HEK293 (cell line): ENCODE data around the gene HYAL3.
A peak's percentile ranks its signal among the peaks of the same experiment; 100 is the strongest.

Experiments
- CTCF ChIA-PET: fragments of 350-600 bp; formaldehyde crosslinking; extraction: SDS; loops from one replicate; lab custom pipeline; 2021; ENCODE audit warnings: antibody characterized with exemption; lab: Yijun Ruan, JAX
- POLR2A ChIA-PET: fragments of 300-600 bp; formaldehyde crosslinking; extraction: SDS; loops from one replicate; lab custom pipeline; 2020; ENCODE audit warnings: antibody characterized with exemption, inconsistent platforms; lab: Yijun Ruan, JAX
- H3K27ac ChIP-seq: fragments of 200-500 bp; sonication (Bioruptor generic); 2 replicates; pipeline ENCODE4 v1.5.1; 2014; ENCODE audit warnings: low read depth, low read length, control low read depth, inconsistent platforms; ENCODE audit errors: extremely low read depth
- H3K36me3 ChIP-seq, 2 experiments: fragments of 200-500 bp in 1 of 2; sonication (Bioruptor generic) in 1 of 2; 1 replicate in 1 of 2; 2 replicates in 1 of 2; pipeline ENCODE4 v1.5.1; 2014 to 2017; ENCODE audit warnings: inconsistent platforms in 2 of 2, low read length in 2 of 2; ENCODE audit not compliant: control insufficient read depth in 2 of 2, insufficient read depth in 1 of 2
- H3K4me1 ChIP-seq: fragments of 200-500 bp; sonication (Bioruptor generic); 2 replicates; pipeline ENCODE4 v1.5.1; 2014; ENCODE audit warnings: mild to moderate bottlenecking, low read length, inconsistent platforms; ENCODE audit not compliant: control insufficient read depth, insufficient read depth
- H3K4me3 ChIP-seq: 2 replicates; pipeline ENCODE4 v1.5.1; 2011; ENCODE audit warnings: low read depth, mild to moderate bottlenecking, control low read depth, low read length, moderate library complexity
- H3K9me3 ChIP-seq: fragments of 200-500 bp; sonication (Bioruptor generic); 2 replicates; pipeline ENCODE4 v1.5.1; 2014; ENCODE audit warnings: low read depth, low read length, inconsistent platforms; ENCODE audit not compliant: control insufficient read depth, insufficient read depth
- GLIS2 ChIP-seq: fragments of 450-650 bp; formaldehyde crosslinking; IDR thresholded peaks from 2 replicates; pipeline ENCODE4 v1.5.1; 2016; ENCODE audit warnings: missing biosample characterization, missing genetic modification characterization
- KLF10 ChIP-seq: fragments of 450-650 bp; IDR thresholded peaks from 2 replicates; pipeline ENCODE4 v1.5.1; 2018; ENCODE audit warnings: missing biosample characterization, mild to moderate bottlenecking, missing genetic modification characterization
- REPIN1 ChIP-seq: fragments of 450-650 bp; formaldehyde crosslinking; IDR thresholded peaks from 2 replicates; pipeline ENCODE4 v1.5.1; 2017; ENCODE audit warnings: missing biosample characterization, missing genetic modification characterization, low read depth
- SP2 ChIP-seq: fragments of 450-650 bp; formaldehyde crosslinking; IDR thresholded peaks from 2 replicates; pipeline ENCODE4 v1.5.1; 2016; ENCODE audit warnings: missing biosample characterization, missing genetic modification characterization
- SP3 ChIP-seq: fragments of 450-650 bp; formaldehyde crosslinking; IDR thresholded peaks from 2 replicates; pipeline ENCODE4 v1.5.1; 2016; ENCODE audit warnings: missing biosample characterization, missing genetic modification characterization
- ZBTB1 ChIP-seq: fragments of 450-650 bp; formaldehyde crosslinking; IDR thresholded peaks from 2 replicates; pipeline ENCODE4 v1.5.1; 2016; ENCODE audit warnings: missing biosample characterization, missing genetic modification characterization
- ZBTB17 ChIP-seq: fragments of 450-650 bp; formaldehyde crosslinking; IDR thresholded peaks from 2 replicates; pipeline ENCODE4 v1.5.1; 2016; ENCODE audit warnings: missing biosample characterization, missing genetic modification characterization
- ZBTB20 ChIP-seq: fragments of 450-650 bp; formaldehyde crosslinking; IDR thresholded peaks from 2 replicates; pipeline ENCODE4 v1.5.1; 2016; ENCODE audit warnings: missing biosample characterization, missing genetic modification characterization
- ZNF146 ChIP-seq: fragments of 450-650 bp; formaldehyde crosslinking; IDR thresholded peaks from 2 replicates; pipeline ENCODE4 v1.5.1; 2016; ENCODE audit warnings: missing biosample characterization, missing genetic modification characterization
- ZNF169 ChIP-seq: fragments of 450-650 bp; formaldehyde crosslinking; IDR thresholded peaks from 2 replicates; pipeline ENCODE4 v1.5.1; 2016; ENCODE audit warnings: missing biosample characterization, missing genetic modification characterization
- ZNF274 ChIP-seq, 2 experiments: fragments of 200-500 bp in 1 of 2; fragments of 450-650 bp in 1 of 2; sonication (Bioruptor generic) in 1 of 2; formaldehyde crosslinking in 1 of 2; IDR thresholded peaks; 2 replicates each; pipeline versions ENCODE4 v1.5.1 to v1.6.1; 2014 to 2016; ENCODE audit warnings: borderline replicate concordance in 1 of 2, inconsistent platforms in 1 of 2, low read length in 1 of 2, missing biosample characterization in 1 of 2, missing genetic modification characterization in 1 of 2
- ZNF335 ChIP-seq: fragments of 450-650 bp; formaldehyde crosslinking; conservative IDR thresholded peaks from 2 replicates; pipeline ENCODE4 v1.5.1; 2016; ENCODE audit warnings: missing biosample characterization, missing genetic modification characterization
- ZNF366 ChIP-seq: fragments of 450-650 bp; formaldehyde crosslinking; conservative IDR thresholded peaks from 2 replicates; pipeline ENCODE4 v1.5.1; 2016; ENCODE audit warnings: missing biosample characterization, missing genetic modification characterization
- ZNF394 ChIP-seq: fragments of 450-650 bp; formaldehyde crosslinking; IDR thresholded peaks from 2 replicates; pipeline ENCODE4 v1.5.1; 2016; ENCODE audit warnings: missing biosample characterization, missing genetic modification characterization, mild to moderate bottlenecking, moderate library complexity, borderline replicate concordance
- ZNF514 ChIP-seq: fragments of 450-650 bp; formaldehyde crosslinking; IDR thresholded peaks from 2 replicates; pipeline ENCODE4 v1.5.1; 2016; ENCODE audit warnings: missing biosample characterization, missing genetic modification characterization
- ZNF629 ChIP-seq: fragments of 450-650 bp; formaldehyde crosslinking; IDR thresholded peaks from 2 replicates; pipeline ENCODE4 v1.5.1; 2017; ENCODE audit warnings: missing biosample characterization, missing genetic modification characterization
- ZNF843 ChIP-seq: fragments of 450-650 bp; formaldehyde crosslinking; IDR thresholded peaks from 2 replicates; pipeline ENCODE4 v1.5.1; 2016; ENCODE audit warnings: missing biosample characterization, missing genetic modification characterization
- ZSCAN30 ChIP-seq: fragments of 450-650 bp; IDR thresholded peaks from 2 replicates; pipeline ENCODE4 v1.5.1; 2018; ENCODE audit warnings: missing biosample characterization, mild to moderate bottlenecking, missing genetic modification characterization, moderate library complexity
- ZXDB ChIP-seq: fragments of 450-650 bp; formaldehyde crosslinking; IDR thresholded peaks from 2 replicates; pipeline ENCODE4 v1.5.1; 2016; ENCODE audit warnings: missing biosample characterization, missing genetic modification characterization
- TF ChIP-seq, protein P1 (sequence below): fragments of 450-650 bp; formaldehyde crosslinking; conservative IDR thresholded peaks from 2 replicates; pipeline ENCODE4 v1.5.1; 2016; ENCODE audit warnings: low read depth, missing biosample characterization, missing genetic modification characterization

Gene HYAL3

DNA sequence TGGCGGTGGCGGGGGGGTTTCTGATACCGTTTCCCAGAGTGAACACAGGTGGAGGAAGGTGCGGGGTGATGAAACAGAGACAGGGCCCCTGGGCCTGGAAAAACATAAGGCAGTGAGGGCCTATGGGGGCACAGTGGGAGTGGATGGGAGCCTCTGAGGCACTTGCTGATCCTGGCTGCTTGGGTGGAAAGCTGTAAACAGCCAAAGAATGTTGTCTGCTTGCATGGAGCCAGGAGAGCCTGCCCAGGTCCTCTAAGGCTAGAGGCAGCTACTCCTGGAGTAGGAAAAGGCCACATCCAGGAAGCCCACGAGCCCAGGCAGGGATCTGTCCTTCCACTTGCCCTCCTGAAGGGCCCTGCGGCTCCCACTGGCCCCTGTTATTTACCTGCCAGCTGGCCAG, 33.2 kb downstream of the HYAL3 start:
- no peak overlapping the region for H3K4me3 ChIP-seq
- H3K36me3 ChIP-seq: no peaks in the 10 kb centered on the region
- CTCF ChIA-PET: interaction anchor here (1.0 to 1.4 kb wide), 2 partner anchors 12 to 39 kb away, joined by 3 read pairs; no protein-coding TSS in a partner anchor
- H3K4me1 ChIP-seq: peaks cover 3% of the 10 kb centered on the region; the same call in 1 of the 2 replicates
- POLR2A ChIA-PET: interaction anchor here (0.9 to 1.9 kb wide), 2 partner anchors 26 to 33 kb away, joined by 3 to 9 read pairs; partner anchors contain the start of genes HYAL3, IFRD2 and NAA80
- TF ChIP-seq KLF10 (tag by site-specific recombination) (no peak), ZNF394 (tag by site-specific recombination) (peak; percentile 47; the same call in 1 of the 2 replicates), ZXDB (tag by site-specific recombination) (no peak), ZBTB1 (no peak), ZBTB17 (tag by site-specific recombination) (no peak), ZSCAN30 (tag by site-specific recombination) (no peak)
- TF ChIP-seq, all 188 proteins: peak for 1
- H3K27ac ChIP-seq: no peak overlapping the region
- no peaks in the 10 kb centered on the region for H3K9me3 ChIP-seq

DNA sequence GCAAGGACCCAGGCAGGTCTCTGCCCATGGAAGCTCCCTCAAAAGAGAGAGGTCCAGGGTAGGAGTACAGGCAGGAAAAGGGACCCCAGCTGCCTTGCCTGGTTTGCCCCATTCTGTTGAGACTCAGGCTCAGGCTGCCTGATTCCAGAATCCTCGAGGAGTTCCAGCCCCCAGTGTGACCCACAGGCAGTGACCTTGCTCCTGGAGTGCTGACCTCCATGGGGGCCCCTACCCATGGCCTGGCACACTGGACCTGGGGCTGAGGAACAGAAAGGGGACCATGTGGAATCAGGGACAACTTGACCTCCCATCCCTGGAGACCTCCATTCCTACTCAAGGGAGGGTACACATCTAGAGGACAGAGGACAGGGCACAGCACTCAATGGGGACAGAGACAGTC, 33.6 kb downstream of the HYAL3 start:
- ChIA-PET CTCF (interaction anchor here (0.9 to 1.4 kb wide), 2 partner anchors 9 to 12 kb away, joined by 3 read pairs; no protein-coding TSS in a partner anchor), POLR2A (interaction anchor here (0.9 to 1.9 kb wide), 5 partner anchors 19 to 69 kb away, joined by 3 to 9 read pairs (median 7); partner anchors contain the start of genes GNAI2, HYAL3, IFRD2 and NAA80)
- no peaks in the 10 kb centered on the region for H3K9me3 ChIP-seq
- no peaks in the 10 kb centered on the region for H3K36me3 ChIP-seq
- no peak overlapping the region for H3K4me3 ChIP-seq
- TF ChIP-seq ZNF274 (IDR thresholded peaks at IDR 0.05; ENCODE audit: low read length) (no peak), ZNF274 (tag by site-specific recombination; IDR thresholded peaks at IDR 0.05; ENCODE audit: borderline replicate concordance) (no peak), ZSCAN30 (tag by site-specific recombination) (no peak), ZNF843 (no peak), REPIN1 (tag by site-specific recombination) (no peak), ZNF169 (tag by site-specific recombination) (no peak), KLF10 (tag by site-specific recombination) (no peak), GLIS2 (tag by site-specific recombination) (peak; percentile 25; the same call in 1 of the 2 replicates)
- TF ChIP-seq, protein P1, sequence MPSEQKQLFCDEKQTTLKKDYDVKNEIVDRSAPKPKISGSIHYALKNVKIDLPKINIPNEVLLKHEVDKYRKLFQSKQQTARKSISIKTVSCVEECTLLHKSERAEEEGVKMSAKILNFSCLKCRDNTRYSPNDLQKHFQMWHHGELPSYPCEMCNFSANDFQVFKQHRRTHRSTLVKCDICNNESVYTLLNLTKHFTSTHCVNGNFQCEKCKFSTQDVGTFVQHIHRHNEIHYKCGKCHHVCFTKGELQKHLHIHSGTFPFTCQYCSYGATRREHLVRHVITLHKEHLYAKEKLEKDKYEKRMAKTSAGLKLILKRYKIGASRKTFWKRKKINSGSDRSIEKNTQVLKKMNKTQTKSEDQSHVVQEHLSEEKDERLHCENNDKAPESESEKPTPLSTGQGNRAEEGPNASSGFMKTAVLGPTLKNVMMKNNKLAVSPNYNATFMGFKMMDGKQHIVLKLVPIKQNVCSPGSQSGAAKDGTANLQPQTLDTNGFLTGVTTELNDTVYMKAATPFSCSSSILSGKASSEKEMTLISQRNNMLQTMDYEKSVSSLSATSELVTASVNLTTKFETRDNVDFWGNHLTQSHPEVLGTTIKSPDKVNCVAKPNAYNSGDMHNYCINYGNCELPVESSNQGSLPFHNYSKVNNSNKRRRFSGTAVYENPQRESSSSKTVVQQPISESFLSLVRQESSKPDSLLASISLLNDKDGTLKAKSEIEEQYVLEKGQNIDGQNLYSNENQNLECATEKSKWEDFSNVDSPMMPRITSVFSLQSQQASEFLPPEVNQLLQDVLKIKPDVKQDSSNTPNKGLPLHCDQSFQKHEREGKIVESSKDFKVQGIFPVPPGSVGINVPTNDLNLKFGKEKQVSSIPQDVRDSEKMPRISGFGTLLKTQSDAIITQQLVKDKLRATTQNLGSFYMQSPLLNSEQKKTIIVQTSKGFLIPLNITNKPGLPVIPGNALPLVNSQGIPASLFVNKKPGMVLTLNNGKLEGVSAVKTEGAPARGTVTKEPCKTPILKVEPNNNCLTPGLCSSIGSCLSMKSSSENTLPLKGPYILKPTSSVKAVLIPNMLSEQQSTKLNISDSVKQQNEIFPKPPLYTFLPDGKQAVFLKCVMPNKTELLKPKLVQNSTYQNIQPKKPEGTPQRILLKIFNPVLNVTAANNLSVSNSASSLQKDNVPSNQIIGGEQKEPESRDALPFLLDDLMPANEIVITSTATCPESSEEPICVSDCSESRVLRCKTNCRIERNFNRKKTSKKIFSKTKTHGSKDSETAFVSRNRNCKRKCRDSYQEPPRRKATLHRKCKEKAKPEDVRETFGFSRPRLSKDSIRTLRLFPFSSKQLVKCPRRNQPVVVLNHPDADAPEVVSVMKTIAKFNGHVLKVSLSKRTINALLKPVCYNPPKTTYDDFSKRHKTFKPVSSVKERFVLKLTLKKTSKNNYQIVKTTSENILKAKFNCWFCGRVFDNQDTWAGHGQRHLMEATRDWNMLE: no peak
- peaks cover 3% of the 10 kb centered on the region; the same call in 1 of the 2 replicates for H3K4me1 ChIP-seq
- no peak overlapping the region for H3K27ac ChIP-seq

DNA sequence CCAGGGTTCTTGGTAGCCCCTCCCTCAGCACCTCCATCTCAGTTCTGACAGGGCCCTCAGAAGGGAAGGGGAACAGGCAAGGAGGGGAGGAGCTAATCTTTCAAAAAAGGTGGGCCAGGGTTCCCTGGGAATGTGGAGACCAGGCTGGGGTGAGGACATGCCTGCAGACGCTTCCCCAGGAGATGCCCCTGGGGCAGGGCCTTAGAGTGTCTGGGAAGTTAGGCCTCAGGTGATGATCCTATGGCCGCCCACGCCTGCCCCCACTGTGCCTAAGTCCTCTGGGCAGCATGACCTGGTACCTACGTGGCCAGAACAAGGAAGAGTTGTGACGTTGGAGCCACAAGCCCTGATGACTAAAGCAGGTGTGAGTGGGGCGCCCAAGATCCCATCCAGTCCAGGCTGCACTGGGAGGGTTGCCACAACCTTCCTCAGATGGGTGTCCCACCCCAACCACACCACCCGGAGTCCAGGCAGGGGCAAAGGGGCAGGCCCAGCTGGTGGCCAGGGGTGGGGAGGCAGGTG, 34.2 kb downstream of the HYAL3 start:
- POLR2A ChIA-PET: interaction anchor here (0.6 to 1.9 kb wide), 17 partner anchors 10 to 1518 kb away, joined by 3 to 11 read pairs (median 4); partner anchors contain the start of genes CYB561D2, GNAI2, HYAL3 and IFRD2
- no peak overlapping the region; the same call in 1 of the 2 replicates for H3K27ac ChIP-seq
- TF ChIP-seq ZNF366 (tag by site-specific recombination) (peak; percentile 8; the same call in 1 of the 2 replicates), ZNF629 (tag by site-specific recombination) (peak; percentile 22; the same call in 1 of the 2 replicates), SP2 (tag by site-specific recombination) (peak; percentile 1; the same call in 1 of the 2 replicates), SP3 (tag by site-specific recombination) (peak; percentile 64; the same call in 1 of the 2 replicates), ZNF335 (peak; percentile 42), ZNF146 (no peak), ZNF514 (tag by site-specific recombination) (no peak), ZBTB20 (tag by site-specific recombination) (peak; percentile 73)

More for the DNA sequence above, 34.2 kb downstream of the HYAL3 start:
- Histone ChIP-seq H3K4me3 (no peak overlapping the region), H3K9me3 (no peaks in the 10 kb centered on the region), H3K4me1 (peaks cover 3% of the 10 kb centered on the region; the same call in 1 of the 2 replicates), H3K36me3 (no peaks in the 10 kb centered on the region)
- CTCF ChIA-PET: interaction anchor here (0.9 to 2.4 kb wide), 4 partner anchors 10 to 70 kb away, joined by 3 to 16 read pairs (median 4); no protein-coding TSS in a partner anchor
